H1 (cell line): ENCODE data around the gene KIF26B. TPM values are rescaled to one million over a fixed set of nuclear protein-coding genes. Genes with fewer than 3 reads are reported as not detected.

Experiments used
- CTCF ChIA-PET: fragments of 300-600 bp; sonication (Branson Sonifier 250); formaldehyde crosslinking; loops from one replicate; lab custom pipeline; 2021; ENCODE audit not compliant: partially characterized antibody; lab: Charles Lee
- POLR2A ChIA-PET: fragments of 300-600 bp; sonication (Branson Sonifier 250); formaldehyde crosslinking; loops from one replicate; lab custom pipeline; 2021; ENCODE audit warnings: inconsistent platforms; ENCODE audit not compliant: partially characterized antibody; lab: Charles Lee
- DNase-seq, 2 experiments: peaks; one replicate each; pipeline versions ENCODE4 v3.0.0 to v3.0.0-alpha.2; 2010 to 2022; ENCODE audit warnings: low spot score in 2 of 2, low read depth in 1 of 2, mixed read lengths in 1 of 2
- FAIRE-seq: peaks from 2 replicates; lab custom pipeline; 2011; peaks lifted over from hg19 to GRCh38; lab: Jason Lieb, UNC
- H2AFZ ChIP-seq: 2 replicates; pipeline ENCODE4 v1.8.1; 2012; ENCODE audit warnings: low read length, inconsistent platforms
- H2AK5ac ChIP-seq: 2 replicates; pipeline ENCODE4 v1.6.1; 2013; ENCODE audit warnings: low read depth, low read length
- H2BK120ac ChIP-seq: replicated peaks from 2 replicates; pipeline ENCODE3; 2013; ENCODE audit warnings: low read depth, low read length, inconsistent platforms
- H2BK12ac ChIP-seq: 2 replicates; pipeline ENCODE4 v1.6.1; 2013; ENCODE audit warnings: low read depth, low read length
- H2BK15ac ChIP-seq: 2 replicates; pipeline ENCODE4 v1.6.1; 2013; ENCODE audit warnings: low read length
- H2BK20ac ChIP-seq: 2 replicates; pipeline ENCODE4 v1.6.1; 2013; ENCODE audit warnings: low read length
- H2BK5ac ChIP-seq: 2 replicates; pipeline ENCODE4 v1.6.1; 2013; ENCODE audit warnings: low read depth, low read length
- H3K14ac ChIP-seq: 2 replicates; pipeline ENCODE4 v1.6.1; 2013; ENCODE audit warnings: inconsistent platforms; ENCODE audit not compliant: insufficient read length
- H3K18ac ChIP-seq: 2 replicates; pipeline ENCODE4 v1.6.1; 2013; ENCODE audit warnings: low read length; ENCODE audit errors: extremely low read depth
- H3K23ac ChIP-seq: 2 replicates; pipeline ENCODE4 v1.6.1; 2013; ENCODE audit warnings: inconsistent platforms; ENCODE audit not compliant: insufficient read length
- H3K23me2 ChIP-seq: 2 replicates; pipeline ENCODE4 v1.6.1; 2013; ENCODE audit warnings: low read depth, low read length
- H3K27ac ChIP-seq: 2 replicates; pipeline ENCODE4 v1.6.1; 2011; ENCODE audit warnings: low read depth, low read length, inconsistent platforms
- H3K27me3 ChIP-seq, 4 experiments: replicated peaks in 1 of 4; 1 replicate in 1 of 4; 2 replicates in 3 of 4; pipeline versions ENCODE4 v1.6.1 to v1.8.1; 2011 to 2013; ENCODE audit warnings: low read length in 3 of 4, mild to moderate bottlenecking in 3 of 4, inconsistent platforms in 2 of 4, mixed read lengths in 2 of 4, moderate library complexity in 1 of 4; ENCODE audit not compliant: control insufficient read depth in 3 of 4, insufficient read depth in 3 of 4; ENCODE audit errors: extremely low read depth in 1 of 4
- H3K36me3 ChIP-seq, 4 experiments: 2 replicates each; pipeline versions ENCODE4 v1.6.1 to v1.8.1; 2011 to 2013; ENCODE audit warnings: mild to moderate bottlenecking in 4 of 4, low read length in 3 of 4, moderate library complexity in 2 of 4, control low read depth in 1 of 4, inconsistent platforms in 1 of 4; ENCODE audit not compliant: insufficient read depth in 4 of 4, control insufficient read depth in 2 of 4
- H3K4ac ChIP-seq: replicated peaks from 2 replicates; pipeline ENCODE3; 2013; ENCODE audit warnings: low read length, low read depth, mixed read lengths, inconsistent platforms; ENCODE audit not compliant: insufficient read length
- H3K4me1 ChIP-seq, 4 experiments: replicated peaks in 1 of 4; 1 replicate in 1 of 4; 2 replicates in 3 of 4; pipeline versions ENCODE4 v1.6.1 to v1.8.1; 2011 to 2013; ENCODE audit warnings: low read length in 3 of 4, inconsistent platforms in 2 of 4, mixed read lengths in 1 of 4; ENCODE audit not compliant: insufficient read depth in 4 of 4, control insufficient read depth in 3 of 4
- H3K4me2 ChIP-seq, 2 experiments: 2 replicates each; pipeline versions ENCODE4 v1.6.1 to v1.8.1; 2011 to 2013; ENCODE audit warnings: low read depth in 2 of 2, low read length in 2 of 2, control low read depth in 1 of 2, inconsistent platforms in 1 of 2, mild to moderate bottlenecking in 1 of 2; ENCODE audit not compliant: insufficient read depth in 1 of 2
- H3K4me3 ChIP-seq, 4 experiments: fragments of 200-600, 300-600 bp in 1 of 4; sonication (generic), shearing (Covaris generic), sonication (Bioruptor Twin) in 1 of 4; 2 replicates each; pipeline versions ENCODE4 v1.5.1 to v1.8.1; 2011 to 2016; ENCODE audit warnings: low read length in 4 of 4, low read depth in 3 of 4, control low read depth in 2 of 4, inconsistent platforms in 2 of 4, mild to moderate bottlenecking in 2 of 4, mixed read lengths in 1 of 4, moderate library complexity in 1 of 4; ENCODE audit not compliant: insufficient read depth in 2 of 4; ENCODE audit errors: extremely low read depth in 1 of 4
- H3K56ac ChIP-seq: replicated peaks from 2 replicates; pipeline ENCODE3; 2013; ENCODE audit warnings: low read depth, mild to moderate bottlenecking, mixed read lengths, low read length, inconsistent platforms; ENCODE audit not compliant: insufficient read length
- H3K79me1 ChIP-seq: 2 replicates; pipeline ENCODE4 v1.6.1; 2013; ENCODE audit warnings: low read depth, low read length, control low read depth
- H3K79me2 ChIP-seq, 2 experiments: 2 replicates each; pipeline versions ENCODE4 v1.6.1 to v1.8.1; 2012 to 2013; ENCODE audit warnings: low read length in 2 of 2, mild to moderate bottlenecking in 2 of 2, inconsistent platforms in 1 of 2; ENCODE audit not compliant: insufficient read depth in 2 of 2, control insufficient read depth in 1 of 2
- H3K9ac ChIP-seq, 4 experiments: replicated peaks in 1 of 4; 1 replicate in 1 of 4; 2 replicates in 3 of 4; pipeline versions ENCODE4 v1.6.1 to v1.8.1; 2011 to 2013; ENCODE audit warnings: low read depth in 3 of 4, low read length in 3 of 4, control low read depth in 2 of 4, mild to moderate bottlenecking in 2 of 4, moderate library complexity in 2 of 4, inconsistent platforms in 1 of 4; ENCODE audit errors: extremely low read depth in 1 of 4
- H3K9me3 ChIP-seq, 2 experiments: 2 replicates each; pipeline versions ENCODE4 v1.6.1 to v1.8.1; 2012 to 2013; ENCODE audit warnings: mild to moderate bottlenecking in 2 of 2, moderate library complexity in 2 of 2, control low read depth in 1 of 2, inconsistent platforms in 1 of 2, low read depth in 1 of 2, low read length in 1 of 2, mixed read lengths in 1 of 2; ENCODE audit not compliant: insufficient read depth in 2 of 2
- H4K20me1 ChIP-seq, 2 experiments: replicated peaks in 1 of 2; 2 replicates each; pipeline versions ENCODE3 to v1.8.1; 2011 to 2013; ENCODE audit warnings: inconsistent platforms in 2 of 2, low read length in 2 of 2, mild to moderate bottlenecking in 1 of 2; ENCODE audit not compliant: insufficient read depth in 2 of 2, control insufficient read depth in 1 of 2
- H4K5ac ChIP-seq: 2 replicates; pipeline ENCODE4 v1.6.1; 2013; ENCODE audit warnings: low read length, low read depth, mixed read lengths, inconsistent platforms; ENCODE audit not compliant: insufficient read length
- H4K8ac ChIP-seq: 2 replicates; pipeline ENCODE4 v1.8.0; 2013; ENCODE audit warnings: mild to moderate bottlenecking, moderate library complexity, low read length, inconsistent platforms; ENCODE audit not compliant: insufficient read depth; ENCODE audit errors: extremely low read depth
- H4K91ac ChIP-seq: replicated peaks from 2 replicates; pipeline ENCODE3; 2013; ENCODE audit warnings: low read length, mixed read lengths, inconsistent platforms; ENCODE audit not compliant: insufficient read length
- CBX5 ChIP-seq: fragments of 300-800, 300-1000 bp; sonication (generic); IDR thresholded peaks from 2 replicates; pipeline ENCODE4 v1.7.1; 2016; ENCODE audit warnings: antibody characterized with exemption, low read length, low read depth
- CEBPB ChIP-seq: IDR thresholded peaks from 2 replicates; pipeline ENCODE4 v1.6.1; 2012; ENCODE audit warnings: low read depth, low read length
- CHD2 ChIP-seq: IDR thresholded peaks from 2 replicates; pipeline ENCODE4 v1.6.1; 2012; ENCODE audit warnings: low read length, improper control_type of control experiment
- WGBS, 2 experiments: shearing (Covaris generic) in 1 of 2; methylation state at CpG; one replicate each; pipeline versions ENCODE4 v1.1.6 to v1.1.7; 2013 to 2015; ENCODE audit warnings: low lambda C conversion rate in 2 of 2, mixed read lengths in 2 of 2, inconsistent platforms in 1 of 2, low coverage in 1 of 2, missing lambda C conversion rate in 1 of 2; ENCODE audit not compliant: insufficient replicate concordance in 2 of 2, insufficient coverage in 1 of 2, insufficient read length in 1 of 2; ENCODE audit errors: extremely low coverage in 1 of 2, missing lambda C conversion rate in 1 of 2; 5-methylcytosine and 5-hydroxymethylcytosine counted together
- polyA plus RNA-seq, 7 experiments: library from polyadenylated mRNA; depleted of rRNA in 3 of 7; stranded (reverse) in 5 of 7; unstranded in 2 of 7; fragments of >200 nt in 5 of 7; fragments of 200-250 nt in 2 of 7; gene quantifications; 1 replicate in 5 of 7; 2 replicates in 1 of 7; 4 replicates in 1 of 7; pipeline versions ENCODE4 v1.2.1 to v1.2.3, GENCODE V29; 2011 to 2013; ENCODE audit warnings: missing spikeins in 2 of 7, mixed read lengths in 2 of 7
- total RNA-seq: library from RNA; stranded (reverse); fragmentation: NEBNext Ultra II Directional; extraction: Animal tissue kit (Norgen Biotek cat#: 25700); gene quantifications from 2 replicates; pipeline ENCODE4 v1.2.1, GENCODE V29; 2021

Gene KIF26B
- total and polyA plus RNA-seq, 2 of the 8 experiments (the other 6 are each of a cell fraction or from before 2014, with no cell fraction given): 0.06 to 0.28 TPM

DNA sequence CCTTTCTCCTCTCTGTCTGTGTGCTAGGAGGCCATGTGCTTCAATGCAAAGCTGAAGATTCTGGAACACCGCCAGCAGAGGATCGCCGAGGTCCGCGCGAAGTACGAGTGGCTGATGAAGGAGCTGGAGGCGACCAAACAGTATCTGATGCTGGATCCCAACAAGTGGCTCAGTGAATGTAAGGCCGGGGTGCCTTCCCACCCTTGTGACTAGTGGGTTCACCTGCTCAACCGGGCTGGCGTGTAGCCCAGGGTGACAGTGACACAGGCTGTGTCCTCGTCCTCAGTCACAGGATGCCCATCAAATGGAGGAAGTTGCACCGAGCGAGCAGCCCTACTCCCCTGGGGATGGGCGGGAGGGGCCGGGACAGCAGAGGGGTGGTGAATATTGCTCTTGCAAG lies 544.1 kb downstream of the KIF26B start:
- Histone ChIP-seq H3K14ac (no peak overlapping the region), H3K36me3 (no peaks in the 10 kb centered on the region), H4K5ac (no peak overlapping the region), H2BK120ac (no peak overlapping the region), H2BK15ac (no peak overlapping the region), H3K79me2 (no peaks in the 10 kb centered on the region), H3K27me3 (no peaks in the 10 kb centered on the region), H2BK20ac (no peak overlapping the region), H2BK12ac (no peak overlapping the region), H3K56ac (no peak overlapping the region), H3K27ac (no peak overlapping the region), H4K91ac (no peak overlapping the region), H3K4ac (no peak overlapping the region), H4K8ac (no peak overlapping the region), H3K4me3 (no peak overlapping the region), H3K18ac (no peak overlapping the region), H3K79me1 (no peaks in the 10 kb centered on the region), H2AK5ac (no peak overlapping the region), H2AFZ (no peak overlapping the region), H3K9ac (no peak overlapping the region), H3K9me3 (no peaks in the 10 kb centered on the region), H3K23ac (no peak overlapping the region), H3K4me1 (no peaks in the 10 kb centered on the region), H2BK5ac (no peak overlapping the region), H4K20me1 (no peaks in the 10 kb centered on the region), H3K23me2 (no peaks in the 10 kb centered on the region), H3K4me2 (no peak overlapping the region)
- CTCF ChIA-PET: no interaction called here
- DNase-seq (no peak), FAIRE-seq (no peak)
- POLR2A ChIA-PET: no interaction called here
- WGBS, 2 experiments: 96% methylated on average over 16 of the region's 16 CpGs; no CpG with 5 or more reads in 1 of the 2 experiments
- TF ChIP-seq CEBPB (no peak), CBX5 (no peak), CHD2 (no peak)
